Activated CD4-positive, alpha-beta T cell treated with anti-CD3 and anti-CD28 coated beads, Interleukin-2, Interleukin-4, amounts not matched to agents 100 ng/mL and 50 ng/mL, durations not matched to agents 16 hours and 8 hours (primary cell): Measurements from ENCODE around the gene SSU72.
"Not testable (repeated sequence)": the region's sequence is repeated elsewhere in the genome, so short reads cannot be mapped to it uniquely, and the experiment has no call there.

Experiments
- DNase-seq: peaks from one replicate; pipeline ENCODE4 v3.0.0-alpha.2; 2020; ENCODE audit warnings: low spot score

The SSU72 gene

GRCh38 chr1:1558591-1558990 is 16.1 kb downstream of the SSU72 start:
- no peak for DNase-seq

GRCh38 chr1:1557688-1558087 is 17.0 kb downstream of the SSU72 start:
- not testable (repeated sequence) for DNase-seq

GRCh38 chr1:1556961-1557360 is 17.7 kb downstream of the SSU72 start:
- DNase-seq: not testable (repeated sequence)

- no peak for DNase-seq
Observed at GRCh38 chr1:1556505-1556904, 18.2 kb downstream of the SSU72 start.

GRCh38 chr1:1554926-1555915 is 19.4 kb downstream of the SSU72 start:
- DNase-seq: no peak

- DNase-seq: no peak
Observed at GRCh38 chr1:1554550-1554925, 20.1 kb downstream of the SSU72 start.

- no peak for DNase-seq
Observed at GRCh38 chr1:1553821-1554494, 20.7 kb downstream of the SSU72 start.

- no peak for DNase-seq
Observed at GRCh38 chr1:1552263-1552639, 22.4 kb downstream of the SSU72 start.

GRCh38 chr1:1551524-1552262 is 23.0 kb downstream of the SSU72 start:
- DNase-seq: no peak

- DNase-seq: no peak
Observed at GRCh38 chr1:1550591-1551432, 23.9 kb downstream of the SSU72 start.

- DNase-seq: no peak
Observed at GRCh38 chr1:1550087-1550486, 24.6 kb downstream of the SSU72 start.

- DNase-seq: no peak
Observed at GRCh38 chr1:1548591-1548990, 26.1 kb downstream of the SSU72 start.

- DNase-seq: no peak
Observed at GRCh38 chr1:1547476-1547875, 27.2 kb downstream of the SSU72 start.

GRCh38 chr1:1547011-1547410 is 27.7 kb downstream of the SSU72 start:
- DNase-seq: no peak

- no peak for DNase-seq
Observed at GRCh38 chr1:1545946-1546737, 28.5 kb downstream of the SSU72 start.

- DNase-seq: no peak
Observed at GRCh38 chr1:1544544-1544943, 30.1 kb downstream of the SSU72 start.

GRCh38 chr1:1543706-1544099 is 31.0 kb downstream of the SSU72 start:
- no peak for DNase-seq

- DNase-seq: no peak
Observed at GRCh38 chr1:1542766-1543705, 31.6 kb downstream of the SSU72 start.

GRCh38 chr1:1541956-1542765 is 32.5 kb downstream of the SSU72 start:
- no peak for DNase-seq
